H1 (cell line): Measurements from ENCODE around the gene RBM20.

Experiments used
- CBX5 ChIP-seq: fragments of 300-800, 300-1000 bp; sonication (generic); IDR thresholded peaks from 2 replicates; pipeline ENCODE4 v1.7.1; 2016; ENCODE audit warnings: antibody characterized with exemption, low read length, low read depth
- CTCF ChIP-seq, 3 experiments: IDR thresholded peaks; 1 replicate in 2 of 3; 2 replicates in 1 of 3; pipeline versions ENCODE4 v1.5.1 to v1.6.1; 2011; ENCODE audit warnings: low read length in 3 of 3, mild to moderate bottlenecking in 3 of 3, inconsistent platforms in 2 of 3, low read depth in 1 of 3, moderate library complexity in 1 of 3; ENCODE audit not compliant: insufficient read depth in 1 of 3; ENCODE audit errors: control extremely low read depth in 1 of 3
- POLR2A ChIP-seq, 2 experiments: IDR thresholded peaks; 1 replicate in 1 of 2; 2 replicates in 1 of 2; pipeline ENCODE4 v1.6.1; 2011; ENCODE audit warnings: low read depth in 2 of 2, low read length in 2 of 2, mild to moderate bottlenecking in 2 of 2; ENCODE audit errors: control extremely low read depth in 1 of 2
- TF ChIP-seq, protein P1 (sequence below): IDR thresholded peaks from 2 replicates; pipeline ENCODE4 v1.6.1; 2011; ENCODE audit warnings: low read depth, mild to moderate bottlenecking, low read length; ENCODE audit not compliant: insufficient read depth

GRCh38 chr10:110601581-110601980, 42.6 kb upstream of the RBM20 start:
- TF ChIP-seq, protein P1, sequence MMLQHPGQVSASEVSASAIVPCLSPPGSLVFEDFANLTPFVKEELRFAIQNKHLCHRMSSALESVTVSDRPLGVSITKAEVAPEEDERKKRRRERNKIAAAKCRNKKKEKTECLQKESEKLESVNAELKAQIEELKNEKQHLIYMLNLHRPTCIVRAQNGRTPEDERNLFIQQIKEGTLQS = no peak
- TF ChIP-seq CBX5 = no peak
- TF ChIP-seq CTCF (IDR thresholded peaks at IDR 0.05; ENCODE audit: control extremely low read depth in 1 of 3, insufficient read depth in 1 of 3, low read depth in 1 of 3, low read length in 3 of 3) = no peak
- no peak for TF ChIP-seq POLR2A (IDR thresholded peaks at IDR 0.05; ENCODE audit: control extremely low read depth in 1 of 2, low read depth in 2 of 2, low read length in 2 of 2)
